ENCODE results near the gene DCTPP1.
"Not testable (repeated sequence)": the region's sequence is repeated elsewhere in the genome, so short reads cannot be mapped to it uniquely, and the experiment has no call there.

DCTPP1 gene

DNA sequence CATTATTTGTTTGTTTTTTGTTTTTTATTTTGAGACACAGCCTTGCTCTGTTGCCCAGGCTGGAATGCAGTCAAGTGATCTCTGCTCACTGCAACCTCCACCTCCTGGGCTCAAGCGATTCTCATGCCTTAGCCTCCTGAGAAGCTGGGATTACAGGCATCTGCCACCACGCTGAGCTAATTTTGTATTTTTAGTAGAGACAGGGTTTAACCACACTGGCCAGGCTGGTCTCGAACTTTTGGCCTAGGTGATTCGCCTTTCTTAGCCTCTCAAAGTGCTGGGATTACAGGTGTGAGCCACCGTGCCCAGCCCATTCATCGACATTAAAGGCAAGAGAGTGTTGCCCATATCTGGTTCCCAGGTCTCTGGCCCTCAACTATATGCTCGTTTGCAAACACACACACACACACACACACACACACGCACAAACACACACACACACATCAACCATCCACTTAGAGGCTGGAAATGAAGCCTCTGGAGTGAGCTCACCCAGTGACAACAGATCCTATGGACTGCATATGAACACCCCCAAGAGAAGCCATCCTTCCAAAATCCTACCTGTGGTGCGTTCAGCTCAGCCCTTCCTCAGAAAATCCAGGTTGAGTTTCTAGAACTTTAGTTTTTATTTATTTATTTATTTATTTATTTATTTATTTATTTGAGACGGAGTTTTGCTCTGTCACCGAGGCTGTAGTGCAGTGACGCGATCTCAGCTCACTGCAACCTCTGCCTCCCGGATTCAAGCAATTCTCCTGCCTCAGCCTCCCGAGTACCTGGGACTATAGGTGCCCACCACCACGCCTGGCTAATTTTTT, 28.1 kb upstream of the DCTPP1 start:
- no peak overlapping the region for H3K27ac ChIP-seq
- TF ChIP-seq, protein P1, sequence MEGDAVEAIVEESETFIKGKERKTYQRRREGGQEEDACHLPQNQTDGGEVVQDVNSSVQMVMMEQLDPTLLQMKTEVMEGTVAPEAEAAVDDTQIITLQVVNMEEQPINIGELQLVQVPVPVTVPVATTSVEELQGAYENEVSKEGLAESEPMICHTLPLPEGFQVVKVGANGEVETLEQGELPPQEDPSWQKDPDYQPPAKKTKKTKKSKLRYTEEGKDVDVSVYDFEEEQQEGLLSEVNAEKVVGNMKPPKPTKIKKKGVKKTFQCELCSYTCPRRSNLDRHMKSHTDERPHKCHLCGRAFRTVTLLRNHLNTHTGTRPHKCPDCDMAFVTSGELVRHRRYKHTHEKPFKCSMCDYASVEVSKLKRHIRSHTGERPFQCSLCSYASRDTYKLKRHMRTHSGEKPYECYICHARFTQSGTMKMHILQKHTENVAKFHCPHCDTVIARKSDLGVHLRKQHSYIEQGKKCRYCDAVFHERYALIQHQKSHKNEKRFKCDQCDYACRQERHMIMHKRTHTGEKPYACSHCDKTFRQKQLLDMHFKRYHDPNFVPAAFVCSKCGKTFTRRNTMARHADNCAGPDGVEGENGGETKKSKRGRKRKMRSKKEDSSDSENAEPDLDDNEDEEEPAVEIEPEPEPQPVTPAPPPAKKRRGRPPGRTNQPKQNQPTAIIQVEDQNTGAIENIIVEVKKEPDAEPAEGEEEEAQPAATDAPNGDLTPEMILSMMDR (IDR thresholded peaks at IDR 0.05) = no peak
- TF ChIP-seq ZFX (IDR thresholded peaks at IDR 0.05; ENCODE audit: borderline replicate concordance) = no peak

DNA sequence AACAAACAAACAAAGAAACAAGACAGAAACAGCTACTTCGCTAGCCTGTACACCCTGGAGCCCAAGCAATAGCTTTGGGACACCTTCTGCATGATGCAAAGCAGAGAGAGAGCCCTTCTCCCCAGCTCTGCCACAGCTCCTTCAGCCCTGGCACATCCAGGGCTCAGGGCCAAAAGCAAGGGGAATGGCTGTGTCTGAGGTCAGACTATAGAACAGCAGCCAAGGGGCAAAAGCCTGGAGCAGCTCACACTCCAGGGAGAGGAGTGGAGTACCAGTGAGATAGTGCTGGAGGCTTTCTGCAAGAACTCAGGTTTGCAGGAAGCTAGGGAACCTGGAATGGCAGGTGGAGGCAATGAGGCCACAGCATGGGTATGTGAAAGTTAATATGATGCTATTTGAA, 27.4 kb upstream of the DCTPP1 start:
- no peak overlapping the region for H3K27ac ChIP-seq
- TF ChIP-seq, protein P1 (IDR thresholded peaks at IDR 0.05) = no peak
- no peak for TF ChIP-seq ZFX (IDR thresholded peaks at IDR 0.05; ENCODE audit: borderline replicate concordance)

DNA sequence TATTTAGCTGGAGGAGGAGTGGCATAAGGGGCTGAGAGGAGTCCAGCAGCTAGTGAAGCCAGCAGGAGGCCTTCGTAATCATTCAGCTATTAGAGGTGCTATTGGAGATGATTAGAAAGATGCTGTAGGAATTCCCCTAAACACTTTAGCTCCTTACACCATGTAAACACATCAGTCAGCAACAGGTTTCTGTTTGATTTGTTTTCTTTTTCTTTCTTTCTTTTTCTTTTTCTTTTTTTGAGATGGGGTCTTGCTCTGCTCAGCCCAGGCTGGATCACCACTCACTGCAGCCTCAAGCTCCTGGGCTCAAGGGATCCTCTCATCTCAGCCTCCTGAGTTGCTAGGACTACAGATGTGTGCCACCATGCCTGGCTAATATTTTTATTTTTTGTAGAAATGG, 26.5 kb upstream of the DCTPP1 start:
- TF ChIP-seq, protein P1 (IDR thresholded peaks at IDR 0.05) = no peak
- no peak for TF ChIP-seq ZFX (IDR thresholded peaks at IDR 0.05; ENCODE audit: borderline replicate concordance)
- no peak overlapping the region for H3K27ac ChIP-seq

DNA sequence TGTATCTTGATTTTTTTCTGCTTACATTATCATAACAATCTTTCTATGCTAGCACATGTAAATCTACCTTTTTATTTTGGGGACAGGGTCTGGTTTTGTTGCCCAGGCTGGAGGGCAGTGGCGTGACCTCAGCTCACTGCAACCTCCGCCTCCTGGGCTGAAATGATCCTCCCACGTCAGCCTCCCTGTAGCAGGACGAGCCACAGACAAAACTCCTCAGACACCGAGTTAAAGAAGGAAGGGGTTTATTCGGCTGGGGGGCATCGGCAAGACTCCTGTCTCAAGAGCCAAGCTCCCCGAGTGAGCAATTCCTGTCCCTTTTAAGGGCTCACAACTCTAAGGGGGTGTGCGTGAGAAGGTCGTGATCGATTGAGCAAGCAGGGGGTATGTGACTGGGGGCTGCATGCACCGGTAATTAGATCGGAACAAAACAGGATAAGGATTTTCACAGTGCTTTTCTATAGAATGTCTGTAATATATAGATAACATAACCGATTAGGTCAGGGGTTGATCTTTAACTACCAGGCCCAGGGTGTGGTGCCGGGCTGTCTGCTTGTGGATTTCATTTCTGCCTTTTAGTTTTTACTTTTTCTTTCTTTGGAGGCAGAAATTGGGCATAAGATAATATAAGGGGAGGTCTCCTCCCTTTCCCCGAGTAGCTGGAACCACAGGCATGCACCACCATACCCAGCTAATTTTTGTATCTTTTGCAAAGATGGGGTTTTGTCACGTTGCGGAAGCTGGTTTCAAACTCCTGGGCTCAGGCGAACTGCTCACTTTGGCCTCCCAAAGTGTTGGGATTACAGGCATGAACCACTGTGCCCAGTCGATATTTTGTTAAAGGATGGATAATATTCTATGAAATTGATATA, 23.1 kb upstream of the DCTPP1 start:
- H3K27ac ChIP-seq = not testable (repeated sequence)

DNA sequence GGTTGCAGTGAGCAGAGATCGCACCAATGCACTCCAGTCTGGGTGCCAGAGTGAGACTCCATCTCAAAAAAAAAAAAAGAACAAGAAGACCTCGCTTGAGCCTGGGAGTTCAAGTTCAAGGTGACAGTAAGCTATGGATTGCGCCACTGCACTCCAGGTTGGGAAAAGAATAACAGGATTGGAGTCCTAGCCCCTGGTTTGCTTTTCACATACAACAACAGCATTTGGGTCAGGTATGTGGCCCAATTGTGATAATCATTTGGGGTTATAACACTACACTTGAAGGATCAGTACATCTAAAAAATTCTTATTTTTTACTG, 19.2 kb upstream of the DCTPP1 start:
- no peak for TF ChIP-seq ZFX (IDR thresholded peaks at IDR 0.05; ENCODE audit: borderline replicate concordance)
- TF ChIP-seq, protein P1 (IDR thresholded peaks at IDR 0.05) = no peak
- no peak overlapping the region for H3K27ac ChIP-seq

DNA sequence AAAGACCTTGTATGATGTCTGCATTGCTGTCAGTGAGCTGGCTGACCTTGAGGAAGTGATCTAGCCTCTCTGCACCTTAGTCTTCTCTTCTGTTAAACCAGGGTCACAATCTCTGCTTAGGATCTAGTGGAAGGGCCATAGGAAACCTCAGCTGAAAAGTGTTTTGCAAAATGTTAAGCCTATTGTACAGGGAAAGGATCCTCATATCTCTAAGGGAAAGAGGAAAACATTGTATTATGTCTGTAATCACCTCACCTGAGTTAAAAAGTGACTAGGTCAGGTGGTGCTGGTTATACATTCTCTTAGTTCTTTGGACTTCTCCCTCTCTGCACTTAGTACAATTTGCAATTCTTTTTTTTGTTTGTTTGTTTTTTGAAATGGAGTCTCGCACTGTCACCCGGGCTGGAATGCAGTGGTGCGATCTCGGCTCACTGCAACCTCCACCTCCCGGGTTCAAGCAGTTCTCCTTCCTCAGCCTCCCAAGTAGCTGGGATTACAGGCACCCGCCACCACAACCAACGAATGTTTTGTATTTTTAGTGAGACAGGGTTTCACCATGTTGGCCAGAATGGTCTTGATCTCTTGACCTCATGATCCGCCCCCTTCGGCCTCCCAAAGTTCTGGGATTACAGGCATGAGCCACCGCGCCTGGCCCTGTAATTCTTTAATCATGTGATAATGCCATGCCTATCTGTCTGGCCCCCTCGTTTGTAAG, 17.8 kb upstream of the DCTPP1 start:
- peak overlapping the region; percentile 37 for H3K27ac ChIP-seq

DNA sequence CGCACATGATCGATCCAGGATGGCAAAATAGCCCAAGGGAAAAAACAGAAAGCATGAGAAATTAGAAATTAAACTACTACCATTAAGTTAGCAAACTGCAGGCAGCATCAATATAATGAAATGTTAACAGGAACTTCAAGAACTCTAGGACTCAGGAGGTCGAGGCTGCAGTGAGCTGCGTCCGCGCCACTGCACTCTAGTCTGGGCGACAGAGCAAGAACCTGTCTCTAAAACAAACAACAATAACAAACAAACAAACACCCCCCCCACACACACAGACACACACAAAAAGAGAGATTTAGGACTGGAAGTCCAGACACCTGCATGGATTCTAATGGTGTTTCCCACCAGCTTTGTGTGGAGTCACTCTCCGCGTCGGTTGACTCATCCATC, 16.4 kb upstream of the DCTPP1 start:
- no peak for TF ChIP-seq ZFX (IDR thresholded peaks at IDR 0.05; ENCODE audit: borderline replicate concordance)
- TF ChIP-seq, protein P1 (IDR thresholded peaks at IDR 0.05) = no peak
- H3K27ac ChIP-seq = peak overlapping the region; percentile 89

More for the DNA sequence above, 17.8 kb upstream of the DCTPP1 start:
- TF ChIP-seq ZFX (IDR thresholded peaks at IDR 0.05; ENCODE audit: borderline replicate concordance) = no peak
- TF ChIP-seq, protein P1 (IDR thresholded peaks at IDR 0.05) = no peak
